PC-9 (cell line): ENCODE measurements around the gene CRIP2. TPM values are rescaled to one million over a fixed set of nuclear protein-coding genes. Genes with fewer than 3 reads are reported as not detected.

Experiments used
- BruUV-seq: library from RNA; stranded (reverse); fragments of 400-500 nt; replicated peaks from 2 replicates; lab custom pipeline; 2021; lab: Mats Ljungman, UMichigan
- CTCF ChIA-PET: fragments of 300-600 bp; sonication (Branson Sonifier 250); formaldehyde crosslinking; loops from one replicate; lab custom pipeline; 2022; ENCODE audit warnings: antibody characterized with exemption; lab: Charles Lee
- POLR2A ChIA-PET: fragments of 300-600 bp; sonication (Branson Sonifier 250); formaldehyde crosslinking; loops from one replicate; lab custom pipeline; 2022; ENCODE audit warnings: antibody characterized with exemption; ENCODE audit not compliant: unreplicated experiment; lab: Charles Lee
- DNase-seq, 2 experiments: peaks; one replicate each; pipeline versions ENCODE4 v3.0.0 to v3.0.0-alpha.2; 2015 to 2022; ENCODE audit warnings: mixed read lengths in 1 of 2
- H2AFZ ChIP-seq: fragments of 200-600 bp; sonication (generic); 2 replicates; pipeline ENCODE4 v1.8.1; 2017; ENCODE audit warnings: antibody characterized with exemption
- H3F3A ChIP-seq: fragments of 200-600 bp; sonication (generic); 2 replicates; pipeline ENCODE4 v1.8.1; 2017; ENCODE audit warnings: antibody characterized with exemption, mild to moderate bottlenecking, low read depth; ENCODE audit not compliant: insufficient read depth
- H3K27ac ChIP-seq: fragments of 200-600 bp; sonication (generic); 2 replicates; pipeline ENCODE4 v1.6.1; 2016; ENCODE audit warnings: mixed run types
- H3K27me3 ChIP-seq: fragments of 200-600 bp; sonication (generic); 2 replicates; pipeline ENCODE4 v1.6.1; 2016; ENCODE audit warnings: low read depth, mixed run types; ENCODE audit not compliant: insufficient read depth
- H3K36me3 ChIP-seq: fragments of 200-600 bp; sonication (generic); 2 replicates; pipeline ENCODE4 v1.6.1; 2016; ENCODE audit warnings: low read depth, mixed run types
- H3K4me1 ChIP-seq: fragments of 200-600 bp; sonication (generic); replicated peaks from 2 replicates; pipeline ENCODE4 v1.6.1; 2016; ENCODE audit warnings: mixed run types; ENCODE audit not compliant: insufficient read depth
- H3K4me2 ChIP-seq: fragments of 200-600 bp; sonication (generic); 2 replicates; pipeline ENCODE4 v1.6.1; 2017; ENCODE audit warnings: mixed run types
- H3K4me3 ChIP-seq: fragments of 200-600 bp; sonication (generic); 2 replicates; pipeline ENCODE4 v1.6.1; 2016; ENCODE audit warnings: mixed run types
- H3K79me2 ChIP-seq: fragments of 200-600 bp; sonication (generic); 2 replicates; pipeline ENCODE4 v1.6.1; 2017; ENCODE audit warnings: low read depth, mixed run types
- H3K9me2 ChIP-seq: fragments of 200-600 bp; sonication (generic); 2 replicates; pipeline ENCODE4 v1.8.1; 2017; ENCODE audit warnings: mild to moderate bottlenecking; ENCODE audit not compliant: insufficient read depth
- H3K9me3 ChIP-seq: fragments of 200-600 bp; sonication (generic); 2 replicates; pipeline ENCODE4 v1.8.1; 2016; ENCODE audit warnings: low read depth; ENCODE audit not compliant: insufficient read depth
- H4K20me1 ChIP-seq: fragments of 200-600 bp; sonication (generic); 2 replicates; pipeline ENCODE4 v1.8.1; 2017; ENCODE audit not compliant: insufficient read depth
- CTCF ChIP-seq: fragments of 200-600 bp; sonication (generic); conservative IDR thresholded peaks from 2 replicates; pipeline ENCODE4 v1.6.1; 2017; ENCODE audit warnings: mixed run types, antibody characterized with exemption, mild to moderate bottlenecking, moderate library complexity
- EZH2 ChIP-seq: fragments of 200-600 bp; sonication (generic); IDR thresholded peaks from 2 replicates; pipeline ENCODE4 v1.8.0; 2017; ENCODE audit warnings: antibody characterized with exemption, low read depth
- intact Hi-C: fragments of 100-400 bp; cut with micrococcal nuclease; formaldehyde crosslinking; loops from one replicate; pipeline ENCODE4 v1.10.0; 2022; ENCODE audit not compliant: unreplicated experiment
- total RNA-seq: library from RNA; stranded (reverse); gene quantifications from 2 replicates; pipeline ENCODE4 v1.2.3, GENCODE V29; 2021

The CRIP2 gene
- total RNA-seq, 1 experiment from 2014 or later: 50.2 TPM

- Histone ChIP-seq H3K27me3 (no peaks in the 10 kb centered on the region), H3K27ac (no peak overlapping the region), H3K4me2 (no peak overlapping the region), H3K9me3 (no peaks in the 10 kb centered on the region), H3F3A (no peaks in the 10 kb centered on the region), H3K4me3 (no peak overlapping the region), H4K20me1 (peaks cover 26% of the 10 kb centered on the region), H3K4me1 (no peaks in the 10 kb centered on the region), H2AFZ (no peak overlapping the region), H3K9me2 (no peaks in the 10 kb centered on the region), H3K36me3 (no peaks in the 10 kb centered on the region), H3K79me2 (0 out of 2 replicates have a peak, but pooled peaks cover 10% of the 10 kb centered on the region)
- DNase-seq: no peak
- ChIA-PET CTCF (no interaction called here), POLR2A (no interaction called here)
- TF ChIP-seq CTCF (no peak), EZH2 (no peak)
- BruUV-seq: no TSS peak
- intact Hi-C loops: no loop called here
These were observed 32.5 kb upstream of the CRIP2 start for GRCh38 chr14:105442125-105442524.

GRCh38 chr14:105442834-105443233, 31.8 kb upstream of the CRIP2 start:
- intact Hi-C loops: no loop called here

GRCh38 chr14:105444859-105445258, 29.8 kb upstream of the CRIP2 start:
- H2AFZ ChIP-seq: no peak overlapping the region
- BruUV-seq: no TSS peak
- H4K20me1 ChIP-seq: peaks cover 23% of the 10 kb centered on the region
- no peak overlapping the region for H3K4me2 ChIP-seq
- H3K79me2 ChIP-seq: no peaks in the 10 kb centered on the region
- CTCF ChIA-PET: no interaction called here
- no peaks in the 10 kb centered on the region for H3K9me2 ChIP-seq
- H3K9me3 ChIP-seq: no peaks in the 10 kb centered on the region
- TF ChIP-seq EZH2 (no peak), CTCF (no peak)
- H3K36me3 ChIP-seq: no peaks in the 10 kb centered on the region
- intact Hi-C loops: no loop called here
- H3K27ac ChIP-seq: no peak overlapping the region
- H3K27me3 ChIP-seq: no peaks in the 10 kb centered on the region
- DNase-seq: no peak
- H3K4me1 ChIP-seq: no peaks in the 10 kb centered on the region
- no peak overlapping the region for H3K4me3 ChIP-seq
- no peaks in the 10 kb centered on the region for H3F3A ChIP-seq
- POLR2A ChIA-PET: no interaction called here

More at GRCh38 chr14:105442834-105443233, 31.8 kb upstream of the CRIP2 start:
- no peak for TF ChIP-seq CTCF
- TF ChIP-seq EZH2: no peak
- ChIA-PET POLR2A (no interaction called here), CTCF (no interaction called here)
- Histone ChIP-seq H3K27me3 (no peaks in the 10 kb centered on the region), H3K9me2 (no peaks in the 10 kb centered on the region), H3K27ac (no peak overlapping the region), H3K4me1 (no peaks in the 10 kb centered on the region), H4K20me1 (peaks cover 25% of the 10 kb centered on the region), H3K4me2 (no peak overlapping the region), H3F3A (no peaks in the 10 kb centered on the region), H2AFZ (no peak overlapping the region), H3K79me2 (0 out of 2 replicates have a peak, but pooled peaks cover 3% of the 10 kb centered on the region), H3K4me3 (no peak overlapping the region), H3K9me3 (no peaks in the 10 kb centered on the region), H3K36me3 (no peaks in the 10 kb centered on the region)
- DNase-seq: no peak
- BruUV-seq: no TSS peak
